Glutamatergic neuron (in vitro differentiated cells): ENCODE results near the gene PTPRN2. TPM values are rescaled to one million over a fixed set of nuclear protein-coding genes. Genes with fewer than 3 reads are reported as not detected.

Experiments
- DNase-seq: peaks from one replicate; pipeline ENCODE4 v3.0.0; 2022
- H3K27ac Mint-ChIP-seq: one replicate; pipeline ENCODE4 v1.8.0; 2020; ENCODE audit warnings: mild to moderate bottlenecking, mixed read lengths, inconsistent platforms; ENCODE audit not compliant: unreplicated experiment
- H3K27me3 Mint-ChIP-seq: one replicate; pipeline ENCODE4 v1.8.0; 2020; ENCODE audit warnings: mild to moderate bottlenecking, moderate library complexity, mixed read lengths, inconsistent platforms; ENCODE audit not compliant: unreplicated experiment
- H3K36me3 Mint-ChIP-seq: one replicate; pipeline ENCODE4 v1.8.0; 2020; ENCODE audit warnings: mild to moderate bottlenecking, mixed read lengths, inconsistent platforms; ENCODE audit not compliant: unreplicated experiment
- H3K4me1 Mint-ChIP-seq: one replicate; pipeline ENCODE4 v1.8.0; 2020; ENCODE audit warnings: mild to moderate bottlenecking, low read depth, mixed read lengths, inconsistent platforms; ENCODE audit not compliant: unreplicated experiment
- H3K4me3 Mint-ChIP-seq: one replicate; pipeline ENCODE4 v1.8.0; 2020; ENCODE audit warnings: mild to moderate bottlenecking, mixed read lengths, inconsistent platforms; ENCODE audit not compliant: unreplicated experiment
- H3K9me3 Mint-ChIP-seq: one replicate; pipeline ENCODE4 v1.8.0; 2020; ENCODE audit warnings: mild to moderate bottlenecking, moderate library complexity, mixed read lengths, inconsistent platforms; ENCODE audit not compliant: unreplicated experiment
- CTCF ChIP-seq: fragments of 200-600 bp; sonication (generic); IDR thresholded peaks from one replicate; pipeline ENCODE4 v1.5.0; 2021; ENCODE audit not compliant: partially characterized antibody, unreplicated experiment
- total RNA-seq: library from RNA; stranded (reverse); fragmentation: NEBNext Ultra II Directional; extraction: Animal tissue kit (Norgen Biotek cat#: 25700); gene quantifications from one replicate; pipeline ENCODE4 v1.2.1, GENCODE V29; 2021; ENCODE audit not compliant: unreplicated experiment

The PTPRN2 gene
- total RNA-seq, 1 donor from 2014 or later = 49.0 TPM

- Mint-ChIP-seq H3K36me3 (no peaks in the 10 kb centered on the region), H3K27ac (no peak overlapping the region), H3K27me3 (peaks cover 3% of the 10 kb centered on the region), H3K9me3 (peaks cover 10% of the 10 kb centered on the region), H3K4me1 (peaks cover 3% of the 10 kb centered on the region), H3K4me3 (no peak overlapping the region)
- TF ChIP-seq CTCF = no peak
- no peak for DNase-seq
Observed at GRCh38 chr7:157517782-157518513, 1069.7 kb downstream of the PTPRN2 start.

- Mint-ChIP-seq H3K27ac (no peak overlapping the region), H3K4me1 (peaks cover 3% of the 10 kb centered on the region), H3K36me3 (no peaks in the 10 kb centered on the region), H3K4me3 (no peak overlapping the region), H3K9me3 (peaks cover 10% of the 10 kb centered on the region), H3K27me3 (peaks cover 3% of the 10 kb centered on the region)
- no peak for DNase-seq
- TF ChIP-seq CTCF = no peak
Observed at GRCh38 chr7:157516911-157517781, 1070.5 kb downstream of the PTPRN2 start.

GRCh38 chr7:157516311-157516710 is 1071.3 kb downstream of the PTPRN2 start:
- Mint-ChIP-seq H3K4me1 (peaks cover 3% of the 10 kb centered on the region), H3K27ac (no peak overlapping the region), H3K4me3 (no peak overlapping the region), H3K27me3 (peaks cover 3% of the 10 kb centered on the region), H3K36me3 (no peaks in the 10 kb centered on the region), H3K9me3 (peaks cover 8% of the 10 kb centered on the region)
- no peak for TF ChIP-seq CTCF
- no peak for DNase-seq

- peaks cover 8% of the 10 kb centered on the region for H3K9me3 Mint-ChIP-seq
- no peak for DNase-seq
- no peak for TF ChIP-seq CTCF
- H3K27me3 Mint-ChIP-seq = peaks cover 3% of the 10 kb centered on the region
- H3K4me3 Mint-ChIP-seq = no peak overlapping the region
- no peak overlapping the region for H3K27ac Mint-ChIP-seq
- peaks cover 3% of the 10 kb centered on the region for H3K4me1 Mint-ChIP-seq
- no peaks in the 10 kb centered on the region for H3K36me3 Mint-ChIP-seq
Observed at GRCh38 chr7:157515342-157516041, 1072.1 kb downstream of the PTPRN2 start.
